Activated CD8-positive, alpha-beta memory T cell treated with anti-CD3 and anti-CD28 coated beads for 4 hours (primary cell): ENCODE data around the gene TRIM63.

ENCODE experiments used
- DNase-seq, 2 donors: peaks; one replicate each; pipeline ENCODE4 v3.0.0-alpha.2; 2020; ENCODE audit warnings: low read depth in 2 of 2

The TRIM63 gene

GRCh38 chr1:26057189-26057588, 10.2 kb downstream of the TRIM63 start:
- no peak for DNase-seq

GRCh38 chr1:26055041-26055440, 12.4 kb downstream of the TRIM63 start:
- DNase-seq, result no peak

- no peak for DNase-seq
Observed at GRCh38 chr1:26053718-26054560, 13.5 kb downstream of the TRIM63 start.

- no peak for DNase-seq
Observed at GRCh38 chr1:26050248-26050640, 17.2 kb downstream of the TRIM63 start.

GRCh38 chr1:26049531-26050247, 17.7 kb downstream of the TRIM63 start:
- no peak for DNase-seq

- DNase-seq, result no peak
Observed at GRCh38 chr1:26047278-26047874, 20.1 kb downstream of the TRIM63 start.

- DNase-seq, result no peak
Observed at GRCh38 chr1:26046246-26047095, 21.0 kb downstream of the TRIM63 start.

GRCh38 chr1:26045722-26046245, 21.6 kb downstream of the TRIM63 start, which contains the start of gene SLC30A2:
Gene SLC30A2 (minus strand): TSS chr1:26046118. CDS start chr1:26045896, 222 bp downstream.
- no peak for DNase-seq

- DNase-seq, result no peak
Observed at GRCh38 chr1:26044971-26045721, 22.3 kb downstream of the TRIM63 start.

- DNase-seq, result no peak
Observed at GRCh38 chr1:26044414-26044813, 23.0 kb downstream of the TRIM63 start.

- DNase-seq, result no peak
Observed at GRCh38 chr1:26043765-26044164, 23.7 kb downstream of the TRIM63 start.

- DNase-seq, result no peak
Observed at GRCh38 chr1:26041978-26042377, 25.5 kb downstream of the TRIM63 start.

- DNase-seq, result no peak
Observed at GRCh38 chr1:26041401-26041800, 26.0 kb downstream of the TRIM63 start.

GRCh38 chr1:26038904-26039303, 28.5 kb downstream of the TRIM63 start:
- DNase-seq, result no peak

- DNase-seq, result no peak
Observed at GRCh38 chr1:26038477-26038876, 29.0 kb downstream of the TRIM63 start.

GRCh38 chr1:26037904-26038303, 29.5 kb downstream of the TRIM63 start:
- no peak for DNase-seq

GRCh38 chr1:26036756-26037281, 30.6 kb downstream of the TRIM63 start:
- DNase-seq, result no peak

- DNase-seq, result peak; percentile 39 to 41
Observed at GRCh38 chr1:26035959-26036755, 31.3 kb downstream of the TRIM63 start.

GRCh38 chr1:26035203-26035958, 32.0 kb downstream of the TRIM63 start:
- peak; percentile 84 to 87 for DNase-seq
